Daoy (cell line): ENCODE data around the gene POGLUT2. TPM values are rescaled to one million over a fixed set of nuclear protein-coding genes. Genes with fewer than 3 reads are reported as not detected.
A peak's percentile ranks its signal among the peaks of the same experiment; 100 is the strongest.
"Not testable (repeated sequence)": the region's sequence is repeated elsewhere in the genome, so short reads cannot be mapped to it uniquely, and the experiment has no call there.

Experiments used
- DNase-seq: peaks from one replicate; pipeline ENCODE4 v3.0.0-alpha.2; 2015; ENCODE audit warnings: low read depth
- total RNA-seq: library from RNA; depleted of rRNA; stranded (reverse); fragments of >200 nt; shearing (Covaris generic); gene quantifications from 2 replicates; pipeline ENCODE4 v1.2.3, GENCODE V29; 2014

POGLUT2 gene
- total RNA-seq, 1 experiment from 2014 or later = 5.8 TPM

DNA sequence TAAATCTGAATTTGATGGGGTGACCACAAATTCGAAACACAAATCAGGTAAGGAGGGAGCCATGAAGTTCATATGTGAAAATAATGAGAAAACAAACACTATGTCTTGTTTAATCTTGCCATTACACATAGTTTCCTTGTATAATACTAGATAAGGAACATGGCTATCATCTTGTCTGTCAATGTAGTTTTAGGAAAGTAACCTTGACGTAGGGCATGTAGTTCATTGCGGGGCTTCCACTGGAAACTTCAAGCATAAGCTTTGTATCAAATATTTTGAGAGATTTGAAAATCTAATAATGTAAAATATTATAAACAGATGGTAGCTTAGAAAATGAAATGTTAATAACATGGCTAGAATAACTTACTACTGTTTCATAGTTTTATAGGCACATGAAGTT is 8.9 kb upstream of the POGLUT2 start:
- DNase-seq = no peak

- no peak for DNase-seq
Observed at GRCh38 chr13:102805680-102806079, 6.9 kb upstream of the POGLUT2 start.

DNA sequence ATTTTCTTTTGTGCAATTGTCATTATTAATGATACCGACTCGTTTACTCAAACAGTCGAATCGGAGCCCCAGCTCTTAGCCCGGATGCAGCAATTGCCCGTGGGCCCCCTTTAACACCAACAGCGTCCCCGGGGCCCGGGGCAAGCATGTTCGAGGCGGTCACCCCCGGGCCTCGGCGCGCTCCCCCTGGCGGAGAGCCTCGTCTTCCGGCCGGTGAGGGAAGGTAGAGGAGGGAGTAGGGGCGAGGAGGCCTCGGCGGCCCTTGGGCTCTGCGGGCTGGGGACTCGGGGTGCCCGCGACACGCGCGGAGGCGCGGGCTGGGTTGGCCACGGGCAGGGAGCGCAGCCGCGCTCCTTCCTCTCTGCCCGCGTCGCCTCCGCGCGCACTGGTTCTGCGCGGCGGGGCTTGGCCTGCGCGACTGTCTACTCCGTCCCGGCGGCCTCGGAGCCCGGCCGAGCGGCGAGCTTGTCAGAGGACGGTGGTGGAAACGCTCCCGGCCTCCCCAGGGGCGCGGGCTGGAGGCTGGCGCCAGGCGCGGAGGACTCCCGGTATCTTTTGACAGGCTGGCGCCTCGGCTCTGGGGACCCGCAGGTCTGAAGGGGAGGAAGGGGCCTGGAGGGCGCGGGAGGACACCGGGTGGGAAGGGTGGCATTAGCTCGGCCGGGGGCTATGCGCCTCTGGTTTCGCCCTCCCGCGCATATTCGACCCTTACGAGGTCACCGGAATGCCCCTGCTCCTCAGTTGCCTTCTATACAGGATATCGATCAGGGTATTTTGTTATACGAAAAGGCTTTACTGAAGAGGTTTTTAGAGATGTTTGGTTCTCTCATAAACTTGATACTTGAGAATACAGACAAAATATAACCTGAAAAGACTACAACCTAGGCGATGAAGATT is 1.6 kb upstream of the POGLUT2 start:
- peak; percentile 81 for DNase-seq

GRCh38 chr13:102799426-102800144 is 809 bp upstream of the POGLUT2 start:
- peak; percentile 27 for DNase-seq

DNA sequence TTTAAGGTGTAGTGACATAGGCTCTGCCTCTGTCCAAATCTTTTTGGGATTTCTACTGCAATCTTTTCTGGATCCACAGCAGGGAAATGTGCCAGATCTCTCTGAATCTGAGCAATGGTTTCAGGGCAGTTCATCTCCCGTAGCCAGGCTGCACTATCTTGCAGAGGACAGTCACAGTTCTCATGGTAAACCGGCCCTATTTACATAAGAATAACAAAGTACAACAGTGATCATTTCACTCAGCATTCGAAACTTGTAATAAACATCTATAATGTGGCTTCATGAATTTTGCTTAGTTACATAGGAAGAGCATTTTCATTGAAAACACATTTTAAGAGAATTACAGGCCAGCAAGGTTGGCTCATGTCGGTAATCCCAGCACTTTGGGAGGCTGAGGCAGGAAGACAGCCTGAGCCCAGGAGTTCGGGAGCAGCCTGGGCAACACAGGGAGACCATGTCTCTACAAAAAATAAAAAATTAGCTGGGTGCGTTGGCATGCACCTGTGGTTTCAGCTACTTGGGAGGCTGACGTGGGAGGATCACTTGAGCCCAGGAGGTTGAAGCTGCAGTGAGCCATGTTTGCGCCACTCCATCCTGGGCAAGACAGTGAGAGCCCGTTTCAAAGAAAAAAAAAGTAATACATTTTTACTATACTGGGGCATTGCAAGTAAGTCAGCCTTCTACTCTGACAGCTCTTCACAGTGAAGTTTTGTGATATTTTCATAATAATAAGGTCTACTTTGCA is 5.0 kb downstream of the POGLUT2 start:
- DNase-seq = no peak

DNA sequence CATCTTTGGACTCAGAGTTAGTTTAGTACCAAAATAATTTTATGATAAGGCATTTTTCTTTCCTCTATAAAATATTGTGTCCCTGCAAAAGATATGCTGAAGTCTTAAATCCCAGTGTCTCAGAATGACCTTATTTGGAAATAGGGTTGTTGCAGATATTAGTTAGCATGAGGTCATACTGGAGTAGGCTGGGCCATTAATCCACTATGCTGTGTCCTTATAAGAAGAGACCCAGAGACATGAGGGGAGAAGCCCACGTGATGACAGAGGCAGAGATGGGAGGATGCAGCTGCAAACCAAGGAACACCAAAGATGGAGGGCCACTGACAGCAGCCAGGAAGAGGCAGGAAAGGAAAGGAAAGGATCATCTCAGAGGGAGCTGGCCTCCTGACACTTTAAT is 6.4 kb downstream of the POGLUT2 start:
- DNase-seq = no peak

GRCh38 chr13:102788683-102789082 is 10.1 kb downstream of the POGLUT2 start:
- DNase-seq = no peak

- DNase-seq = no peak
Observed at GRCh38 chr13:102784483-102784882, 14.3 kb downstream of the POGLUT2 start.

DNA sequence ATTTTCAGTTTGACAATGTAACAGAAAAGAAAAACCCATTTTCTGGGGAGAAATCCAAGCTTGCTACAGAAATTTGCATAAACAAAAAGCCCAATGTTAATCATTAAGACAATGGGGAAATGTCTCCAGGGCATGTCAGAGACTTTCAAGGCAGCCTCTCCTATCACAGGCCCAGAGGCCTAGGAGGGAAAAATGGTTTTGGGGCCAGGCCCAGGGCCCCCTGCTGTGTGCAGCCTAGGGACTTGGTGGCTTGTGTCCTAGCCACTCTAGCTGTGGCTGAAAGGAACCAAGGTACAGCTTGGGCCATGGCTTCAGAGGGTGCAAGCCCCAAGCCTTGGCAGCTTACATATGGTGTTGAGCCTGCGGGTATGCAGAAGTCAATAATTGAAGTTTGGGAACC is 17.2 kb downstream of the POGLUT2 start:
- DNase-seq = no peak

DNA sequence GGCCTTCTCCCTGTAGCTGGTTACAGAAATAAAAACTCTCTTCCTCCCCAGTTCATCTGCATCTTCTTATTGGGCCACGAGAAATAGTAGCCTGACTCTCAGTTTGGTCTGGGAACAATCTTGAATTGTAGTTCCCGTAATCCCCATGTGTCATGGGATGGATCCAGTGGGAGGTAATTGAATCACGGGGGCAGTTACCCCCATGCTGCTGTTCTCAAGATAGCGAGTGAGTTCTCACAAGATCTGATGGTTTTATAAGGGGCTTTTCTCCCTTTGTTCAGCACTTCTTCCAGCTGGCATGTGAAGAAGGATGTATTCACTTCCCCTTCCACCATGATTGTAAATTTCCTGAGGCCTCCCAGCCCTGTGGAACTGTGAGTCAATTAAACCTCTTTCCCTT is 18.1 kb downstream of the POGLUT2 start:
- DNase-seq = not testable (repeated sequence)

DNA sequence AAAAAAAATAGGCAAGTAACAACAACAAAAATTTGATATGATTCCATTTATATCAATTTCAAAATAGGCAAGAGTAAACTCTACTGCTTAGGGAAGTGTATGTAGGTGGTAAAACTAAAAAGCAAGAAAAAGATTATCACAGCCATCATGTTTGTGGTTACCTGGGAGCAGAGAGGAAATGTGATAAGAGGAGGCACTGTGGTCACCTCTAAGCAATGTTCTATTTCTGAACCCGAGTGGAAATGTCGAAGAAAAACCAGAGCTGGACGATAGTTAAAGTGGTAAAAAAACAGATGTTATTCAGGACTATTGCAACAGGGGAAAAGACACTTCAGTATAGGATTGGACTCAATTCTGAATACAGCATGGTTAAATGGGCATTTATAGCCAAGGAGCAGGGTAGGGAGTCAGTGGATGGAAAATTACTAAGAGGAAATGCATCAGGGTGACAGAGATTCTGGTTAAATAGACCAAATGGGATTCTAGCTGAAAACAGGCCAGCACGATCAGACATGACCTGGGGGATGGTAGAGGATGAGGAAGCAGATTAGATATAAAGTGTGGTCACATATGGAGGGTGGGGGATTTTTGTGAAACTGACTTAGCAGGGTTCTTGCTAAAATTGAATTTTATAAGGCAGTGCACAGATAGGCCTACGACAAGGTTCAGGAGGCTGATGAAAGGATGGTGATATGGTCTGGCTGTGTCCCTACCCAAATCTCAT is 19.2 kb downstream of the POGLUT2 start:
- DNase-seq = no peak

- DNase-seq = no peak
Observed at GRCh38 chr13:102777736-102778135, 21.0 kb downstream of the POGLUT2 start.

DNA sequence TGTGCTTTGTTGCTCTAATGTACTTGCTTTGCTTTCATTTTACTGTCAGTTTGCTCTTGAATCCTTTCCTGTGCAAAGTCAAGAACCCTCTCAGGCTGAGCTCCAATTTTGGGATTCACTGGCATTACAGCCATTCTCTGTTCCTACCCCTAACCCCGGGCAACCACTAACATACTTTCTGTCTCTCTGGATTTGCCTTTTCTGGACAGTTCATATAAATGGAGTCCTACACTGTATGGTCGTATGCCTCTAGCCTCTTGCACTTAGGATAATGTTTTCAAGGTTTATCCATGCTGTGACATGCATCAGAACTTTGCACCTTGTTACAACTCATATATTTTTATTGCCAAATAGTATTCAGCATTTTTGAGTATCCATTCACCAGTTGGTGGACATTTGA is 22.5 kb downstream of the POGLUT2 start:
- DNase-seq = no peak

DNA sequence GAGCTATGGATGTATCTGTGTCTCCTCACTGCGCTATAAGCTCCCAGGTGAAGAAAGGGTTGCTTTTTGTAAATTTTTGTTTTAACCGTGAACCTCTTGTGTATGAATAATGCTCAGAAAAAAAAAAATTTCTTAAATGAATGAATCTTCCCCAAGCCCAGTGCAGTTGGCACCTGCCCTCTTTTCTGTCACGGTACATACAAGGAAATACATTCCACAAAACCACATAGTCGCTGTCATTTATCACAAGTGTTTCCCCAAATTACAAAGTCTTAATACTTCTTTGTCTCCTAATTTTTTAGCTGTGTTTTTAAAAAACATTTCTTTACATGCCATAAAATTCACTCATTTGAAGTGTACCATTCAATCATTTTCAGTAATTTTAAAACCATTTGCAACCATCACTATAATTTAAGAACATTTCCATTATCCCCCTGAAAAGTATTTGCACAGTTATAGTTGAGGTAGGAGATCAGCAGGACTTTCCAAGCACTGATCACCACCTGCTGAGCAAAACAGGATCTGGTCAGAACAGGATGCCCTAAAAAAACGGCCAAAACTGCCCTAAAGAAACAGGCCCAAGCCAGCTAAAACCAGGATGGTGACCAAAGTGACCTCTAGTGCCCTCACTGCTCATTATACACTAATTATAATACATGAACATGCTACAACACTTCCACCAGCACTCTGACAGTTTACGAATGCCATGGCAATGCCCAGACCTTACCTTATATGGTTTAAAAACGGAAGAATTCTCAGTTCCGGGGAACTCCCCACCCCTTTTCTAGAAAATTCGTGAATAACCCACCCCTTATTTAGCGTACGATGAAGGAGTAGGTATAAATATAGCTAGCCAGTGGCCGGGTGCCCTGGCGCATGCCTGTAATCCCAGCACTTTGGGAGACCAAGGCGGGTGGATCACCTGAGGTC is 23.9 kb downstream of the POGLUT2 start:
- no peak for DNase-seq

GRCh38 chr13:102774214-102774568 is 24.6 kb downstream of the POGLUT2 start:
- DNase-seq = peak; percentile 2

GRCh38 chr13:102773441-102774213 is 25.1 kb downstream of the POGLUT2 start, which contains the start of gene TEX30:
TEX30 (minus strand) TSS chr13:102773786; CDS start chr13:102770026, 3,760 bp downstream.
- DNase-seq = peak; percentile 90

- no peak for DNase-seq
Observed at GRCh38 chr13:102772042-102772425, 26.7 kb downstream of the POGLUT2 start.

GRCh38 chr13:102771298-102772041 is 27.3 kb downstream of the POGLUT2 start:
- no peak for DNase-seq

GRCh38 chr13:102770435-102770834 is 28.3 kb downstream of the POGLUT2 start:
- DNase-seq = no peak
